NCI-H345 (cell line): ENCODE results near the gene AGTPBP1.

ENCODE experiments used
- DNase-seq: peaks from one replicate; lab custom pipeline; 2025; lab: John Stamatoyannopoulos, UW

AGTPBP1 gene

GRCh38 chr9:85501882-85502281 lies 239.9 kb downstream of the AGTPBP1 start:
- DNase-seq = no peak

- no peak for DNase-seq
These were observed 240.3 kb downstream of the AGTPBP1 start for GRCh38 chr9:85501456-85501855.
